Smooth muscle cell of bladder (primary cell): ENCODE measurements around the gene TNN. TPM values are rescaled to one million over a fixed set of nuclear protein-coding genes. Genes with fewer than 3 reads are reported as not detected.

ENCODE experiments used
- total RNA-seq: library from RNA; depleted of rRNA; stranded (reverse); fragments of >200 nt; gene quantifications from 2 replicates; pipeline ENCODE4 v1.2.3, GENCODE V29; 2014

Gene TNN, protein sequence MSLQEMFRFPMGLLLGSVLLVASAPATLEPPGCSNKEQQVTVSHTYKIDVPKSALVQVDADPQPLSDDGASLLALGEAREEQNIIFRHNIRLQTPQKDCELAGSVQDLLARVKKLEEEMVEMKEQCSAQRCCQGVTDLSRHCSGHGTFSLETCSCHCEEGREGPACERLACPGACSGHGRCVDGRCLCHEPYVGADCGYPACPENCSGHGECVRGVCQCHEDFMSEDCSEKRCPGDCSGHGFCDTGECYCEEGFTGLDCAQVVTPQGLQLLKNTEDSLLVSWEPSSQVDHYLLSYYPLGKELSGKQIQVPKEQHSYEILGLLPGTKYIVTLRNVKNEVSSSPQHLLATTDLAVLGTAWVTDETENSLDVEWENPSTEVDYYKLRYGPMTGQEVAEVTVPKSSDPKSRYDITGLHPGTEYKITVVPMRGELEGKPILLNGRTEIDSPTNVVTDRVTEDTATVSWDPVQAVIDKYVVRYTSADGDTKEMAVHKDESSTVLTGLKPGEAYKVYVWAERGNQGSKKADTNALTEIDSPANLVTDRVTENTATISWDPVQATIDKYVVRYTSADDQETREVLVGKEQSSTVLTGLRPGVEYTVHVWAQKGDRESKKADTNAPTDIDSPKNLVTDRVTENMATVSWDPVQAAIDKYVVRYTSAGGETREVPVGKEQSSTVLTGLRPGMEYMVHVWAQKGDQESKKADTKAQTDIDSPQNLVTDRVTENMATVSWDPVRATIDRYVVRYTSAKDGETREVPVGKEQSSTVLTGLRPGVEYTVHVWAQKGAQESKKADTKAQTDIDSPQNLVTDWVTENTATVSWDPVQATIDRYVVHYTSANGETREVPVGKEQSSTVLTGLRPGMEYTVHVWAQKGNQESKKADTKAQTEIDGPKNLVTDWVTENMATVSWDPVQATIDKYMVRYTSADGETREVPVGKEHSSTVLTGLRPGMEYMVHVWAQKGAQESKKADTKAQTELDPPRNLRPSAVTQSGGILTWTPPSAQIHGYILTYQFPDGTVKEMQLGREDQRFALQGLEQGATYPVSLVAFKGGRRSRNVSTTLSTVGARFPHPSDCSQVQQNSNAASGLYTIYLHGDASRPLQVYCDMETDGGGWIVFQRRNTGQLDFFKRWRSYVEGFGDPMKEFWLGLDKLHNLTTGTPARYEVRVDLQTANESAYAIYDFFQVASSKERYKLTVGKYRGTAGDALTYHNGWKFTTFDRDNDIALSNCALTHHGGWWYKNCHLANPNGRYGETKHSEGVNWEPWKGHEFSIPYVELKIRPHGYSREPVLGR (N-terminal part only)
- total RNA-seq: not detected in 2 replicates

GRCh38 chr1:175067362-175068106 lies at the start of gene TNN:
Gene TNN (plus strand): TSS chr1:175067833. CDS start chr1:175077419, 9,586 bp downstream.

GRCh38 chr1:175023043-175023921 lies 44.4 kb upstream of the TNN start, which contains the start of gene MRPS14:
Gene MRPS14 (minus strand): TSS chr1:175023425. CDS start chr1:175023408, 17 bp downstream.

GRCh38 chr1:175192630-175193526 lies 125.2 kb downstream of the TNN start, which contains the start of gene KIAA0040:
Gene KIAA0040 (minus strand): TSS chr1:175192776. CDS start chr1:175161013, 31,763 bp downstream.

Other genes with a start within 250 kb of the TNN start
- 156 and 253 TPM in 2 replicates for gene CACYBP, start 67.9 kb upstream of the TNN start, total RNA-seq
- gene MRPS14, start 44.4 kb upstream of the TNN start, total RNA-seq: 29.2 and 29.3 TPM in 2 replicates
- under 0.01 and 0.14 TPM in 2 replicates for gene KIAA0040, start 124.9 kb downstream of the TNN start, total RNA-seq